HG03354 (cell line): ENCODE results near the gene CCL15.
"Not testable (repeated sequence)": the region's sequence is repeated elsewhere in the genome, so short reads cannot be mapped to it uniquely, and the experiment has no call there.

ENCODE experiments used
- ATAC-seq: cut with Tn5 transposase; IDR thresholded peaks from one replicate; pipeline ENCODE4 v1.9.1; 2021; ENCODE audit warnings: mild to moderate bottlenecking; ENCODE audit not compliant: unreplicated experiment, poor library complexity, severe bottlenecking

CCL15 gene

DNA sequence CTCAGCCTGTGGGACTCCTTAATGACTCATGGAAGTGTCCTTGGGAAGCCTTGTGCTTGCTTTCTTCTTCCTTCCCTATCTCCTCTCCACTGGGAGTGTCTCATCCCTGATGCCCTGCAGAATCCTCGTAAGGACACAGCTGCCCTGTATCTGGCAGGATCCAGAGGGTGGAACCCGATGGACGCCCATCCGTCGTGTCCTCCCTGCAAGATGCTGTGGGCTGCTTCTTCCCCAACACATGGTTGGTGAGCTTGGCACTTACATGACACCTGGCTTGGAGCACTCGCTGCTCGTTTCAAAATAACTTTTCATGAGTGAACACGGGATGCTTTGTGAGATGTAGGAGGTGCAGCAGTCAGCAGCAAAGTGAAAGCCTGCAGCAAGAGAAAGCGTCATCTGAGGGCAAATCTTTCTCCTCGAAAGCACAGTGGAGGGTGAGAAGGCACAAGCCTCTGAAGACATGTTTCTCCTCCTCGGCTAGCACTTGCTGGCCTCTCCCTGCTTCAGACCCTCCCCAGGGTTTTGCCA is 3.3 kb downstream of the CCL15 start:
- ATAC-seq = no peak

DNA sequence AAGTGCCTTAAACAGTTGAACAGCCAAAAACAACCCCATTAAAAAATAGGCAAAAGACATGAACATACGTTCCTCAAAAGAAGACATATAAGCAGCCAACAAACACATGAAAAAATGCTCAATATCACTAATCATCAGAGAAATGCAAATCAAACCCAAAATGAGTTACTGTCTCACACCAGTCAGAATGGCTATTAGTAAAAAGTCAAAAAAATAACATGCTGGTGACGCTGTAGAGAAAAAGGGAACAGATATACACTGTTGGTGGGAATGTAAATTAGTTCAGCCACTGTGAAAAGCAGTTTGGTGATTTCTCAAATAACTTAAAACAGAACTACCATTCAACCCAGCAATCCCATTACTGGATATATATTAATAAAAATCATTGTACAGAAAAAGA is 6.0 kb downstream of the CCL15 start:
- not testable (repeated sequence) for ATAC-seq

DNA sequence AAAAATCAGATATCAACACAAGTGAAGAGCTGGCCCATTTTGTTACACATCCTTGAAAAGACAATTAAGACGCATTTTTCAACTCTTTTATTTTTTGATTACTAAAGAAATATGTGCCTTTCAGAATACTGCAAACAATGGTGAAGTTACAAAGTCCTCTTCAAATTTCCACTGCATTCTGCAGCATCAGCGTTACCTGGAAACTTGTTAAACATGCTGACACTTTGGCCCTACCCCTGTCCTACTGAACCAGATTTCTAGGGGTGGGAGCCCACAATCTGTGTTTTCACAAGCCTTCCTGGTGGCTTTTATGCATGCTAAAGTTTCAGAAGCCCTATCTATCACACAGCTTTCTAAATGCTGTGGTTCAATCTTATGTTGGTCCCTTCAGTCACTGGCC is 10.3 kb downstream of the CCL15 start:
- no peak for ATAC-seq

GRCh38 chr17:35988164-35988563 is 13.2 kb downstream of the CCL15 start:
- no peak for ATAC-seq

DNA sequence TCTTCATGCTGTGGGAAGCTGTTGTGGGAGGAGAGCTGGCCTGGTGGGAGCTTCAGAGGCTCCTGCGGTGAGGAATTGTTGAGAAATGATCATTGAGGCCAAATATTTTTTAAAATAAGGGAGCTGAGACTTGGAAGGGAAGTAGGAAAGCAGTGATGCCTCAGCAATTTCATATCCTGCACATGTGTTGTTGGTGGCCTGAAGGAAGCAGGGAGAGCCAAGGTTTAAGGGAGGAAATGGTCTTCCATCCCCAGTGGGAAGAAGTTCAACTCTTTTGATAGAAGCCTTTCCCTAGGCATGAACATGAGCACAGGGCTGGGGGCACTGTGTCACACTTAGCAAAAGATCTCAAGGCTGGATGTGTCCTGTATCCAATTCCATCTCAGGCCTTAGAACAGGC is 14.7 kb downstream of the CCL15 start, which contains the start of gene CCL14:
Gene CCL14 (minus strand): TSS at position 87 of the 400 bp plus-strand sequence. CDS start 80 bp downstream, at position 7.
- ATAC-seq = no peak

DNA sequence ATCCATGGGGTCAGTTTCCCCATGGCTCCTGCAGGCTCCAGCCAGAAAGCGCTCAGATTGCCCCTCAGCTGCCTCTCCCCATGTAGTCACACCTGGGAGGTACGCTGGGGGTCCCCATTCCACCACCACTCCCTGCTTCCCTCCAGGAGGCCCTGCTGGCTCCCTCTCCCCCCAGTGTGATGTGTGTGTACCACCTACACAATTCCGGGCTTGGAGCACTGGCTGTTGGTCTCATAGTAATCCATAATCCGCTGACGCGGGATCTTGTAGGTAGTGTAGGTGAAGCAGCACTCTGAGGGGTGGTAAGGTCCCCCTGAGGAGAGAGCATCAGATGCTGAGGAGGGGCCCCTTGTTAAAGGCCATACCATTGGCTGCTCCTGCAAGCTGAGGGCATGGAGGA is 17.2 kb downstream of the CCL15 start:
- ATAC-seq = no peak

DNA sequence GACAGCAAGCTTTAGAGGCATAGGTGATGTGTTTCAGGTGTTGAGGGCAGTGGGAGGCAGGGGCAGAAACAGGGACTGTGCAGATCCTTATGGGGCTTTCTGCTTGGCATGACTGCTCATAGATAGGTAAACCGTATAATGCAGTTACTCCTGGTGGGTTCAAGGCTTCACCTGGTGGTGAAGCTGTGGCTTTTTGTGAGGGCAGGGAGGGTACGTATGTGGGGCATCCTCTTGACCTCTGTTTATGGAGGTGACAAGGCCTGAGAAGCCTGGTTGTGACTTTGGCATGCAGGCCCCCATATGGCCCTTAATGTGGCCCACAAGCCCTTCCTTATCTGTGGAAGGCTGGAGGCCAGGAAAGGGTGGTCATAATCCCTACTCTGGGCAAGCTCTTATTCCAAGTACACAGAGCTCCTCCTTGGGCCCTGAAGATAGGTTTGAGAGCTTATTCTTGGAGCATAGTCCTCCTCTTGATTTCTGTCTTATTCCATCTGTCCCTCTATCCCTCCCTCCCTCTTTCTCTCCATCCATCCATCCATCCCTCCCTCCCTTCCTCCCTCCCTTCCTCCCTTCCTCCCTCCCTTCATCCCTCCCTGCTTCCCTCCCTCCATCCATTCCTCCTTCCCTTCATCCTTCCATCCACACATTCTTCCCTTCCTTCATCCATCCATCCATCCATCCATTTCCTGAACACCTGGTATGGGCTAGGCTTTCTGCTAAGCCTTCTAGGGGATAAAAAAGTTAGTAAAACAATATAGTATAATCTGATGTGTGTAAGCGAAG is 18.8 kb downstream of the CCL15 start:
- ATAC-seq = no peak

GRCh38 chr17:35981908-35982330 is 19.4 kb downstream of the CCL15 start:
- no peak for ATAC-seq

DNA sequence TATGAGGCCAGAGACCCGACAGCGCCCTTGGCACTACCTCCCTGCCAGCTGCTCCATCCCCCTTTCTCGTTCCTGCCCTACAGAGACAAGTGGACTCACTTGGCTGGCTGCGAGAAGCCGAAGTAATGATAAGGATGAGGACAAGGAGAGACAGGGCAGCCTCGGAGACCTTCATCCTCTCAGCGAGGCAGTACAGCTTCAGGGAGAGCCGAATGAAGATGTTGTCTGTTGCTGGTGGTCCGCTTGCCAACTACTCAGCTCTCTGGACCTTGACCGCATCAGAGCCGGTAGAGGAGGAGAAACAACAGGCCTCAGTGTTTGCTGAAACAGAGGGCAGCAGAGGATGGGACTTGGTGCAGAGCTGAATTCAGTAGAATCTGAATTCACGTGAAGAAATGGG is 20.1 kb downstream of the CCL15 start, which contains the start of gene CCL16:
Gene CCL16 (minus strand): TSS at position 252 of the 400 bp plus-strand sequence. CDS start 77 bp downstream, at position 175.
- no peak for ATAC-seq

DNA sequence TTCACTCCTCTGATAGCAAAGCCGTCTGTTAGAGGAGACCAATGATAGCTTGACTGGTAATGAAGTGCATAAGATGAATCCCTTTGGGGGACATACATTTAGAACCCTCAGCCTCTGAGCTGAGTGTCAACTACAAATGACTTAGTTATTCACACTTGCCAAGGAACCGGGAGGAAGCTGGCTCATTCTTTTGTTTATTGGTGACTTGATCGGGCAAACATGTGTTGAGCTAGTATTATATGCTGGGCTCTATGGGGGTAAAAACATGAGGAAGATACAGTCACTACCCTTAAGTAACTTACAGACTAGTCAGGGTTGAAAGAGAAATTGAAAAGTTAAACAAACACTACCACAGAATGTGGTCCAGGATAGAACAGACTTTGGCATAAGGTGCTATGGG is 23.0 kb downstream of the CCL15 start:
- ATAC-seq = no peak

- no peak for ATAC-seq
These were observed 23.8 kb downstream of the CCL15 start for GRCh38 chr17:35977509-35977908.

DNA sequence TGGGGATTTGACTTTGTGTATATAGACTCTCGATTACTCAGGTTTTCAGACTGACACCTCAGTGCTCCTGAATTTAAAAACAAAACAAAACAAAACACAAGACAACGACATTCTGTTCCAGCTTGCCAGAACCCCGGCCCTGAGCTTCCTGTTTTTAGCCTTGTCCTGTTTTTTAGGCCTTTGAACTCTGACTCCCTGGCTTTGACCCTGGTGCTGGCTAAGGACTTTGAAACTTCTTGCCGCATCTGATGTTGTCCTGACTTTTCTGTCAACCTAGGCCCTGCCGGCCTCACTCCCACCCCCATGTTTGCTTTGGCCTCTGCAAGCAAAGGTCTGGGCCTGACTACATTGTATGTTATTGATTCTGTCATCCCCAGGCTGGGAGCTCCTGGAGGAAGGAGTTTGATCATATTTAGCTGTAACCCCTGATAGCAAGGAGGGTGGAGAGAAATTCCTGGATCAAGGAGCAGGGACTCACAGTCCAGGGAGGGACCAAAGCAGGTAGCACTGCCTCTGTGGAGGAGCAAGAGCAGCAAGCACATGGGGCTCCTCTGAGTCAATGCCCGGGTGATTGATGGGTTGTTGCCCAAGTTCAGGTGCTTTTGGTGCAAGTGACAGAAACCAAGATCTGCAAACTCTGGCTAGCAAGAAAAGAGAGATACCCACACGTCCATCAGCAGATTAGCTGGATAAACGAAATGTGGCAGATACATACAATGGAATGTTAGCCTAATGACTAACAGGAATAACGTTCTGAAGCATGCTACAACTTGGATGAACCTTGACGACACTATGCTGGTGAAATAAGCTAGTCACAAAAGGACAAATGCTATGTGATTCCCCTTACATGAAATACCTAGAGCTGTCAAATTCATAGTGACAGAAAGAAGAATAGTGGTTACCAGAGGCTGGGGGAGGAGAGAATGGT is 27.8 kb downstream of the CCL15 start:
- ATAC-seq = no peak

- no peak for ATAC-seq
These were observed 28.4 kb downstream of the CCL15 start for GRCh38 chr17:35972945-35973332.

GRCh38 chr17:35972535-35972934 is 28.8 kb downstream of the CCL15 start:
- no peak for ATAC-seq

DNA sequence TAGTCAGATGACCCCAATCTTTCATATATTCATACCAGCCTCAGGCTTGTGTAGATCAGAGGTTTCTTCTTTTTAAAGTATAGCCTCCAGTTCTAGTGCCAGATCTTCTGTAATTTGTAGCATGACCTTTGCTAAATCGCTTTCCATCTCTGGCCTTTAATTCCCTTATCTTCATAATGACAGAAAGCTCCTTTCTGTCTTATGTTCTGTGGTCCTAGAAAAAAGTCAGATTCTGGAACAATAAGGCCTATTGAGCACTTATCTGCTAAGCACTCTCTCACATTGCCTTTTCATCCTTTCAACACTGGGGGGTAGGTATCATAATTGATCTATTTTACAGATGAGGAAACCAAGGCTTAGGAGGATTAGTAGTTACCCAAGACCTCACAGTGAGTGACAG is 29.3 kb downstream of the CCL15 start:
- no peak for ATAC-seq

GRCh38 chr17:35969558-35970380 is 31.6 kb downstream of the CCL15 start:
- no peak for ATAC-seq

DNA sequence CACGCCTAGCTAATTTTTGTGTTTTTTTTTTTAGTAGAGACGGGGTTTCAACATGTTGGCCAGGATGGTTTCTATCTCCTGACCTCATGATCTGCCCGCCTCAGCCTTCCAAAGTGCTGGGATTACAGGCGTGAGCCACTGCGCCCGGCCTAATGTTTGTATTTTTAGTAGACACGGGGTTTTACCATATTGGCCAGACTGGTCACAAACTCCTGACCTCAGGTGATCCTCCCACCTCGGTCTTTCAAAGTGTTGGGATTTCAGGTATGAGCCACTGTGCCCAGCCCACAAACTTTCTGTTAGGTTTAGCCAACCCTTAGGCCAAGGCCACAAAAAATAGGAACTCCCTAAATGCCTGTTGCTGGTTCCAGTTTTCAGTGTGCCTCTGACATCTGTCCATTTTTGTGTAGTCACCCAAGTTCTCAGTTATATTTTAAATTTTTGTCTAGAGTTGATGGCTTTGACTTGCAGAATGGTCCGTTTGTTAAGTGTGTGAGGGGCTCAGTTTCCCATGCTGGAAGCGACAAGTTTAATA is 32.8 kb downstream of the CCL15 start:
- ATAC-seq = no peak

DNA sequence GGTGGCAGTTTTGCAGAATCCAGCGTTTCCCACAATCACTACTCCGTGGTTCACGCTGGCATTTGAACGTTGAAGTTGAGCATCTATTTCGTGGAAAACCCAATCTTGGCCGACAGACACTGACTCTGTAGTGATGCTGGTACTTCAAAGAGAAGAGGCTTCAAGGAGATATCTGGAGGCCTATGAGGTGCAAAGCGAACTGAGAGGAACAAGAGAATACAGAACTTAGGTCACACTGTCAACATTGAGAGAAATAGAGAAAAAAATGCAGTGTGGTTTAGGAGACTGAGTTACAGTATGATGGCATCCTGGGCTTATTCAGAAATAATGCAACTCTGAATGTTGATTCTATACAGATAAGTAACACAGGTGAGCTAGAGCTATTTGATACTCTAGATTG is 36.1 kb downstream of the CCL15 start:
- no peak for ATAC-seq

DNA sequence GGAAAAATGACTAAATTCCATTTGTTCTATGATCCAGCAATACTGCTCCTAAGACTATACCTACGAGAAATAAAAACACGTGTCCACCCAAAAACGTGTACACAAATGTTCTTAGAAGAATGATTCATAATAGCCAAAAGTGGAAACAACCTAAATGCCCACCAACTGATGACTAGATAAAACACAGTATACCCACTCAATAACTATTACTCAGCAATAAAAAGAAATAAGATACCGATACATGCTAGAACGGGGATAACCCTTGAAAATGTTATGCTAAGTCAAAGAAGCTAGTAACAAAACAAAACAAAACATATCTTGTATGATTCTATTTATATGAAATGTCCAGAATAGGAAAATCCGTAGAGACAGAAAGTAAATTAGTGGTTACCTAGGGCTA is 37.7 kb downstream of the CCL15 start:
- no peak for ATAC-seq
